VCaP (cell line): ENCODE results near the gene ZNF184.

Experiments
- H3K27ac ChIP-seq: fragments of 450-650 bp; 2 replicates; pipeline ENCODE4 v1.5.1; 2017
- CTCF ChIP-seq: fragments of 450-650 bp; conservative IDR thresholded peaks from 2 replicates; pipeline ENCODE4 v1.5.1; 2017; ENCODE audit warnings: mild to moderate bottlenecking, moderate library complexity

The ZNF184 gene

GRCh38 chr6:27507041-27507956, 34.4 kb upstream of the ZNF184 start:
- no peak for TF ChIP-seq CTCF
- no peak overlapping the region for H3K27ac ChIP-seq

- TF ChIP-seq CTCF = no peak
- no peak overlapping the region for H3K27ac ChIP-seq
Observed at GRCh38 chr6:27505209-27506027, 32.5 kb upstream of the ZNF184 start.

- TF ChIP-seq CTCF = no peak
- peak overlapping the region; percentile 8; the same call in 1 of the 2 replicates for H3K27ac ChIP-seq
Observed at GRCh38 chr6:27503436-27504030, 30.6 kb upstream of the ZNF184 start.

- peak overlapping the region; percentile 8 for H3K27ac ChIP-seq
- no peak for TF ChIP-seq CTCF
Observed at GRCh38 chr6:27502508-27503435, 29.9 kb upstream of the ZNF184 start.

GRCh38 chr6:27501187-27501586, 28.3 kb upstream of the ZNF184 start:
- no peak overlapping the region for H3K27ac ChIP-seq
- no peak for TF ChIP-seq CTCF

- no peak for TF ChIP-seq CTCF
- no peak overlapping the region for H3K27ac ChIP-seq
Observed at GRCh38 chr6:27500177-27500576, 27.3 kb upstream of the ZNF184 start.
